HL-60 (cell line): Measurements from ENCODE around the gene SLF1.

ENCODE experiments used
- GABPA ChIP-seq: IDR thresholded peaks from 2 replicates; pipeline ENCODE4 v1.6.1; 2012; ENCODE audit warnings: low read depth
- POLR2AphosphoS5 ChIP-seq: IDR thresholded peaks from 2 replicates; pipeline ENCODE4 v1.6.1; 2012; ENCODE audit warnings: low read depth
- TF ChIP-seq, protein P1 (sequence below): IDR thresholded peaks from one replicate; pipeline ENCODE4 v1.5.1; 2011; ENCODE audit warnings: low read length, control low read depth, inconsistent platforms; ENCODE audit not compliant: insufficient read depth

DNA sequence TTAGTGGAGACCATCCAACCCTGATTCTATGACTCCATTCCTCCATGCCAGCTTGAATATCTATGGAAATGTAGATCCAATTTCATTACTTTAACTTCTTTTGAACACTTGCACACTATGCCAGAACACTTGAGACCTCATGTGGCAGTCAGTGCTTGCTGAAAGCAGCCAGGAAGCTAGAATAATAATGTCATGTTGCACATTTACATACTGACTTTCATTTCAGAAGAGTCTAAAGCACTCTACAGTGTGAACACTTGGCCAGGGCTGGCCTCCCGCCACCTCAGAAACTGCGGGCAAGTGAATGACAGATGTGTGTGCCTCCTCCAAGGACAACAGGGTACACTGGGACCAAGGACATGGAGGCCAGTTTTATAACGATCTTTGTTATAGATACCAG is 97.3 kb downstream of the SLF1 start:
- TF ChIP-seq, protein P1, sequence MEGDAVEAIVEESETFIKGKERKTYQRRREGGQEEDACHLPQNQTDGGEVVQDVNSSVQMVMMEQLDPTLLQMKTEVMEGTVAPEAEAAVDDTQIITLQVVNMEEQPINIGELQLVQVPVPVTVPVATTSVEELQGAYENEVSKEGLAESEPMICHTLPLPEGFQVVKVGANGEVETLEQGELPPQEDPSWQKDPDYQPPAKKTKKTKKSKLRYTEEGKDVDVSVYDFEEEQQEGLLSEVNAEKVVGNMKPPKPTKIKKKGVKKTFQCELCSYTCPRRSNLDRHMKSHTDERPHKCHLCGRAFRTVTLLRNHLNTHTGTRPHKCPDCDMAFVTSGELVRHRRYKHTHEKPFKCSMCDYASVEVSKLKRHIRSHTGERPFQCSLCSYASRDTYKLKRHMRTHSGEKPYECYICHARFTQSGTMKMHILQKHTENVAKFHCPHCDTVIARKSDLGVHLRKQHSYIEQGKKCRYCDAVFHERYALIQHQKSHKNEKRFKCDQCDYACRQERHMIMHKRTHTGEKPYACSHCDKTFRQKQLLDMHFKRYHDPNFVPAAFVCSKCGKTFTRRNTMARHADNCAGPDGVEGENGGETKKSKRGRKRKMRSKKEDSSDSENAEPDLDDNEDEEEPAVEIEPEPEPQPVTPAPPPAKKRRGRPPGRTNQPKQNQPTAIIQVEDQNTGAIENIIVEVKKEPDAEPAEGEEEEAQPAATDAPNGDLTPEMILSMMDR: no peak
- no peak for TF ChIP-seq POLR2AphosphoS5
- TF ChIP-seq GABPA: no peak
